Fibroblast of mammary gland (primary cell): Measurements from ENCODE around the gene MAMSTR.
A peak's percentile ranks its signal among the peaks of the same experiment; 100 is the strongest.

ENCODE experiments used
- DNase-seq: peaks from one replicate; pipeline ENCODE4 v3.0.0-alpha.2; 2010; ENCODE audit warnings: low read depth
- H3K4me3 ChIP-seq: 2 replicates; pipeline ENCODE4 v1.5.1; 2011; ENCODE audit warnings: low read depth, mild to moderate bottlenecking, low read length, moderate library complexity; ENCODE audit not compliant: control insufficient read depth
- TF ChIP-seq, protein P1 (sequence below): conservative IDR thresholded peaks from 2 replicates; pipeline ENCODE4 v1.5.1; 2011; ENCODE audit warnings: low read depth, low read length, inconsistent platforms; ENCODE audit not compliant: control insufficient read depth, insufficient read depth

The MAMSTR gene

DNA sequence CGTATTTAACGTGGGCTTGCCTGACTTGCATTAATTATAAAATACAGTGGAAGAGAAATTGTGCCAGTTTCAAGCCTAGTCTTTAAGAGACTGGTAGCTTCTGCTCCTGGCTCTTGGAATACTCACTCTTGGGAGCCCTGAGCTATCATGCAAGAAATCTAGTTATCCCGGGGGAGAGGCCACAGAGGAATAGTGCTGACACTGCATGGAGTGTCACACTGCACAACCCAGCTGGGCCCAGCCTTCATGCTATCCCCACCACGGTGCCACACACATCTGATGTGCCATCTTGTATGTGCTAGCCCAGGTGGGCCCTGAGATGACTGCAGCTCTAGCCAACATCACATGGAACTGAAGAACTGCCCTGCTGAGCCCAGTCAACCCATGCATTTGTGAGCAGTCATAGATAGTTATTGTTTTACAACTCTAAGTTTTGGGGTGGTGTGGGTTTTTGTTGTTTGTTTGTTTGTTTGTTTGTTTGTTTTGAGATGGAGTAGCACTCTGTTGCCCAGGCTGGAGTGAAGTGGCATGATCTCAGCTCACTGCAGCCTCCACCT lies 8.3 kb downstream of the MAMSTR start:
- H3K4me3 ChIP-seq, result no peak overlapping the region
- no peak for DNase-seq
- TF ChIP-seq, protein P1, sequence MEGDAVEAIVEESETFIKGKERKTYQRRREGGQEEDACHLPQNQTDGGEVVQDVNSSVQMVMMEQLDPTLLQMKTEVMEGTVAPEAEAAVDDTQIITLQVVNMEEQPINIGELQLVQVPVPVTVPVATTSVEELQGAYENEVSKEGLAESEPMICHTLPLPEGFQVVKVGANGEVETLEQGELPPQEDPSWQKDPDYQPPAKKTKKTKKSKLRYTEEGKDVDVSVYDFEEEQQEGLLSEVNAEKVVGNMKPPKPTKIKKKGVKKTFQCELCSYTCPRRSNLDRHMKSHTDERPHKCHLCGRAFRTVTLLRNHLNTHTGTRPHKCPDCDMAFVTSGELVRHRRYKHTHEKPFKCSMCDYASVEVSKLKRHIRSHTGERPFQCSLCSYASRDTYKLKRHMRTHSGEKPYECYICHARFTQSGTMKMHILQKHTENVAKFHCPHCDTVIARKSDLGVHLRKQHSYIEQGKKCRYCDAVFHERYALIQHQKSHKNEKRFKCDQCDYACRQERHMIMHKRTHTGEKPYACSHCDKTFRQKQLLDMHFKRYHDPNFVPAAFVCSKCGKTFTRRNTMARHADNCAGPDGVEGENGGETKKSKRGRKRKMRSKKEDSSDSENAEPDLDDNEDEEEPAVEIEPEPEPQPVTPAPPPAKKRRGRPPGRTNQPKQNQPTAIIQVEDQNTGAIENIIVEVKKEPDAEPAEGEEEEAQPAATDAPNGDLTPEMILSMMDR, result no peak

DNA sequence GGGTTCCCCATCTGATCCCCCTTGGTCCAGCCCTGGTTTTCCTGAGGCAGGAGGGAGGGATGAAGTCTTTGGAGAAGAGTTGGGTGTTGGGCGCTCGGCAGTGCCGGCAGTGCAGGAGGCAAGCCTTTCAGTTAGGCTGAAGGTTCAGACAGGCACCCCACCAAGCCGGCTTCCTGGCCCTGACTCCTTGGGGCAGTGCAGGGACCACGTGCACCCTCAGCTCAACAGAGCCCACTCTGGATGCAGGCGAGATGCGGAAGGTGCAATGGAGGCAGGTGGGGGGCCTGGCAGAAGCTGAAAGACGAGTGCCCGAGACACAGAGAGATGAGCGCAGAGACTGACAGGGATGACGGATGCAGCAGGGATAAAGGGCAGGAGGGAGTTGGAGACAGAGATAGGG lies 11.1 kb downstream of the MAMSTR start:
- H3K4me3 ChIP-seq, result no peak overlapping the region
- DNase-seq, result no peak
- TF ChIP-seq, protein P1, result no peak

DNA sequence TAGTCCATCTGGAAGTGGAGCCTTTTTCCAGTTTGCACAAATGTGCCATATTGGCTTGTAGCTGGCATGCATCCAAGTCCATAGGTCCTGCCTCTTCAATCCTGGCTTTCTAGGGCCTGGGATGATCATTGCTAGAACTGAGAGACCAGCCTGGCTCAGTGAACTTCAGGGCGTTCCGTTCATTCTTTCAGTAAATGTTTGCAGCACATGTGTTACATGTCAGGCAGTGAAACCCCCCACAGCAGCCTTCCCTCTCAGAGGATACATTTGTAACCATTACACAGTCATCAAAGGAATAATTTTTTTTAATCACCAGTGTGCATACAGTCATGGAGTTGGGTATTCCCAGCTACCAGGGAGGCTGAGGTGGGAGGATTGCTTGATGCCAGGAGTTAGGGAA lies 14.1 kb downstream of the MAMSTR start:
- no peak for DNase-seq
- H3K4me3 ChIP-seq, result no peak overlapping the region
- TF ChIP-seq, protein P1, result no peak

DNA sequence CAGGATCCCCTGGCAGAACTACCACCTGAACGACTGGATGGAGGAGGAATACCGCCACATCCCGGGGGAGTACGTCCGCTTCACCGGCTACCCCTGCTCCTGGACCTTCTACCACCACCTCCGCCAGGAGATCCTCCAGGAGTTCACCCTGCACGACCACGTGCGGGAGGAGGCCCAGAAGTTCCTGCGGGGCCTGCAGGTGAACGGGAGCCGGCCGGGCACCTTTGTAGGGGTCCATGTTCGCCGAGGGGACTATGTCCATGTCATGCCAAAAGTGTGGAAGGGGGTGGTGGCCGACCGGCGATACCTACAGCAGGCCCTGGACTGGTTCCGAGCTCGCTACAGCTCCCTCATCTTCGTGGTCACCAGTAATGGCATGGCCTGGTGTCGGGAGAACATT lies 16.2 kb downstream of the MAMSTR start:
- DNase-seq, result no peak
- TF ChIP-seq, protein P1, result no peak
- no peak overlapping the region for H3K4me3 ChIP-seq

DNA sequence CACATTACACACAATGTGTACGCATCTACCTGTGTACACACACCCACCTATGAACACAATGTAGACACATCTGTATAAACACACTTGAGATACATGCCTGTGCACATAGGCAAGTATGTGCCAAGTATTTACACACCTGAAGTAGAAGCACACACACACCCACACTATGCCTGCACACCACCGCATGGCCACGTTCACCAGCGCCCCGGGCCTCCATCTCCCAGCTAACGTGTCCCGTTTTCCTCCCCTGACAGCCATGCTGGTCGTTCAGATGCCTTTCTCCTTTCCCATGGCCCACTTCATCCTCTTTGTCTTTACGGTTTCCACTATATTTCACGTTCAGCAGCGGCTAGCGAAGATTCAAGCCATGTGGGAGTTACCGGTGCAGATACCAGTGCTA lies 16.8 kb downstream of the MAMSTR start:
- DNase-seq, result no peak
- TF ChIP-seq, protein P1, result no peak
- no peak overlapping the region for H3K4me3 ChIP-seq

DNA sequence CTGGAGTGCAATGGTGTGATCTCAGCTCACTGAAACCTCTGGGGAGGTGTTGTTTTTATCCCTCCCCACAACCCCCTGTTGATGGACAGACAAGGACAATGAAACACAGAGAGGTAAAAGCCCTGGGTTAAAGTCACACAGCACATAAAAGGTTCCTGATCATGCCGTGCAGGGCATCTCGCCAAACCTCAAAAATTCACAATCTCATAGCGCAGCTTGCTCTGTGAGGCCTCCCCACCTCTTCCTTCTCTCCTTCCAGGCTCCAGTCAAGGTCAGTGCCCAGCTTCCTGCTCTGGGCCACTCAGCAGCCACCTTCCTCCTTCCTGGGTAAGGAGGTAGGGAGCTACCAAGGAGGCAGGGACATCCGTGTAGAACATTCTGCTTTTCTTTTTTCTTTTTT lies 21.5 kb downstream of the MAMSTR start:
- no peak overlapping the region for H3K4me3 ChIP-seq
- TF ChIP-seq, protein P1, result no peak
- DNase-seq, result peak; percentile 80
